Fibroblast of mammary gland (primary cell): ENCODE measurements around the gene SLC25A29.

Experiments
- DNase-seq: peaks from one replicate; pipeline ENCODE4 v3.0.0-alpha.2; 2010; ENCODE audit warnings: low read depth
- H3K4me3 ChIP-seq: 2 replicates; pipeline ENCODE4 v1.5.1; 2011; ENCODE audit warnings: low read depth, mild to moderate bottlenecking, low read length, moderate library complexity; ENCODE audit not compliant: control insufficient read depth
- TF ChIP-seq, protein P1 (sequence below): conservative IDR thresholded peaks from 2 replicates; pipeline ENCODE4 v1.5.1; 2011; ENCODE audit warnings: low read depth, low read length, inconsistent platforms; ENCODE audit not compliant: control insufficient read depth, insufficient read depth

The SLC25A29 gene, protein sequence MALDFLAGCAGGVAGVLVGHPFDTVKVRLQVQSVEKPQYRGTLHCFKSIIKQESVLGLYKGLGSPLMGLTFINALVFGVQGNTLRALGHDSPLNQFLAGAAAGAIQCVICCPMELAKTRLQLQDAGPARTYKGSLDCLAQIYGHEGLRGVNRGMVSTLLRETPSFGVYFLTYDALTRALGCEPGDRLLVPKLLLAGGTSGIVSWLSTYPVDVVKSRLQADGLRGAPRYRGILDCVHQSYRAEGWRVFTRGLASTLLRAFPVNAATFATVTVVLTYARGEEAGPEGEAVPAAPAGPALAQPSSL

DNA sequence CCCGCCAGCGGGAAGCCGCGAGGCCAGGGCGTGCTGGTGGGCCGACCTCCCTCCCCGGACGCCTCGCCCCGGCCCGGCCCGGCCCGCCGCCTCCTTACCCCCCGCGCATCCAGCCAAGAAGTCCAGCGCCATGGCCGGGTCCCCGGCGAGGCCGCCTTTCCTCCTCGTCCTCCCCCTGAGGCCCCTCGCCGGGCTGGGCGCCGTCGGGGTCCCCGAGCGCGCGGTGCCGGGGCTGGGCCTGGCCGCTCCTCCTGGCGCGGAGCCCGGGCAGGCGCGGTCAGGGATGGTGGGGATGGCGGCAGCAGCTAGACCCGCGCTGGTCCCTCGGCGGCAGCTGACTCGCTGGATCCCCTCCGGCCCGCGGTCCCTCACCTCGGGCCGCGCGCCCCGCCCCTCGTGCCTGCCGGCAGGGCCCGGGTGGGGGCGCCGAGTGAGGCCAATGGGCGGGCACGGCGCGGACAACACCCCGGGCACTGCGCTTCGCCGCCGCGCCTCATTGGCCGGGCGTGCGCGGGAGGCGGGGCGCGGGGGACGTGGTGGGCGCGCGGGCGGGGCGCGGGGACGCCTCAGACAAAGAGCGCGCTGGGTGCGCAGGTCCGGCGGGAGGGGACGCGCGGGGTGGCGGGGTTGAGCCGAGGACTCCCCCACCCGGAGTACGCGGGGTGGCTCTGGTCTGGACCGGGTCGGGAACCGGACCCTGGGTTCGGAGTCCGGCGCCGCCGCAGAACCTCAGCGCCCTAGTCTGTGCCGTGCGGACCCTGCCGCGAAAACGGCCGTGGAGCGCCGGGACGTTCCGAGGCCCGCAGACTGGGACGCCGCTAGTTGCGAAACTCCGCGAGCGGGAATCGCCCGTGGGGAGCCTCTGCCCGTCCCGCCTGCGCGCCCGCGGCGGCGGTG lies at the start of gene SLC25A29:
TSS of gene SLC25A29 (minus strand) at position 344 of the 897 bp plus-strand sequence. CDS start at position 132, 212 bp downstream.
- H3K4me3 ChIP-seq: peak within 1 kb of the TSS; percentile 67
- TF ChIP-seq, protein P1, sequence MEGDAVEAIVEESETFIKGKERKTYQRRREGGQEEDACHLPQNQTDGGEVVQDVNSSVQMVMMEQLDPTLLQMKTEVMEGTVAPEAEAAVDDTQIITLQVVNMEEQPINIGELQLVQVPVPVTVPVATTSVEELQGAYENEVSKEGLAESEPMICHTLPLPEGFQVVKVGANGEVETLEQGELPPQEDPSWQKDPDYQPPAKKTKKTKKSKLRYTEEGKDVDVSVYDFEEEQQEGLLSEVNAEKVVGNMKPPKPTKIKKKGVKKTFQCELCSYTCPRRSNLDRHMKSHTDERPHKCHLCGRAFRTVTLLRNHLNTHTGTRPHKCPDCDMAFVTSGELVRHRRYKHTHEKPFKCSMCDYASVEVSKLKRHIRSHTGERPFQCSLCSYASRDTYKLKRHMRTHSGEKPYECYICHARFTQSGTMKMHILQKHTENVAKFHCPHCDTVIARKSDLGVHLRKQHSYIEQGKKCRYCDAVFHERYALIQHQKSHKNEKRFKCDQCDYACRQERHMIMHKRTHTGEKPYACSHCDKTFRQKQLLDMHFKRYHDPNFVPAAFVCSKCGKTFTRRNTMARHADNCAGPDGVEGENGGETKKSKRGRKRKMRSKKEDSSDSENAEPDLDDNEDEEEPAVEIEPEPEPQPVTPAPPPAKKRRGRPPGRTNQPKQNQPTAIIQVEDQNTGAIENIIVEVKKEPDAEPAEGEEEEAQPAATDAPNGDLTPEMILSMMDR: no peak
- DNase-seq: peak; percentile 58

DNA sequence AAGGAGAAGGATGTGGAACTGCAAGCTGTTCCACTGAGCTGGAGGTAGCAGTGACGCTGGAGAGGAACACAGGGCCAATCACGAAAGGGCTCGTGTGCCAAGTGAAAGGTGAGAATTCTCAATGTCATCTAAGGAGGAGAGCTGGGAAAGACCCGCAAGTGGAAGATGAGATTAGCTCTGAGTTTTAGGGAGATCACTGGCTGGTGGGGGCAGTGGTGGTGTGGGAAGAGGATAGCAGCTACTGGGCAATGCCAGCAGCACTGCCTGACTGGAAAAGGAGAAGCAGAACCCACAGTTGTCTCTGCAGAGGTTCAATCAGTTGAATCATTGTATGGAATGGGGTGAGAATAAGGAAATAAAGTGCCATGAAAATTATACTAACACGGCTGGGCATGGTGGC lies 44.7 kb upstream of the SLC25A29 start:
- DNase-seq: no peak
- H3K4me3 ChIP-seq: no peak overlapping the region
- TF ChIP-seq, protein P1: no peak

DNA sequence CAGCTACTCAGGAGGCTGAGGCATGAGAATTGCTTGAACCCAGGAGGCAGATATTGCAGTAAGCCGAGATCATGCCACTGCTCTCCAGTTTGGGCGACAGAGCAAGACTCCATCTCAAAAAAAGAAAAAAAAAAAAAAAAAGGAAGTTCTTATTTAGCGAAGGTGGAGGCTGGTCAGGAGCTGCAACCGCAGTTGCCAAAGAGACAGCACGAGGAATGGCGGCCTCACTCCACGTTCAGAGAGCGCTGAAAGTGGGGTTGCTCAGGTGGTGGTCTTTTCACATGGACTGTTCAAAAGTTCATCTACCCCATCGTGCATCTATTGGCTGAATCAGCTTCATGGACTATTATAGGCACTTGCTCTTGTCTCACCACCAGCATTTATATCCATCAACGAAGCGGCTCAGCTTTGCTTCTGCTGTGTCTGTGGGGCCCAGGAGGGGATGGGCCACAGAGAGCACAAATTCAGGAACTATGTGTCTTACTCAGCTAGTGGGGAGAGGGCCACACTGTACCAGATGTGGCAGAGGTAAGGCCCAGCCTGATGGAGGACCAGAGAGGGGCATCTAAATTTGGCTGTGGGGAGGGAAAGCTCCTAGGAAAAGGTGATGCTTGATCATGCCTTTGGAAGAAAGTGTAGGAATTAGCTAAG lies 44.2 kb upstream of the SLC25A29 start:
- H3K4me3 ChIP-seq: no peak overlapping the region
- no peak for DNase-seq
- TF ChIP-seq, protein P1: no peak

DNA sequence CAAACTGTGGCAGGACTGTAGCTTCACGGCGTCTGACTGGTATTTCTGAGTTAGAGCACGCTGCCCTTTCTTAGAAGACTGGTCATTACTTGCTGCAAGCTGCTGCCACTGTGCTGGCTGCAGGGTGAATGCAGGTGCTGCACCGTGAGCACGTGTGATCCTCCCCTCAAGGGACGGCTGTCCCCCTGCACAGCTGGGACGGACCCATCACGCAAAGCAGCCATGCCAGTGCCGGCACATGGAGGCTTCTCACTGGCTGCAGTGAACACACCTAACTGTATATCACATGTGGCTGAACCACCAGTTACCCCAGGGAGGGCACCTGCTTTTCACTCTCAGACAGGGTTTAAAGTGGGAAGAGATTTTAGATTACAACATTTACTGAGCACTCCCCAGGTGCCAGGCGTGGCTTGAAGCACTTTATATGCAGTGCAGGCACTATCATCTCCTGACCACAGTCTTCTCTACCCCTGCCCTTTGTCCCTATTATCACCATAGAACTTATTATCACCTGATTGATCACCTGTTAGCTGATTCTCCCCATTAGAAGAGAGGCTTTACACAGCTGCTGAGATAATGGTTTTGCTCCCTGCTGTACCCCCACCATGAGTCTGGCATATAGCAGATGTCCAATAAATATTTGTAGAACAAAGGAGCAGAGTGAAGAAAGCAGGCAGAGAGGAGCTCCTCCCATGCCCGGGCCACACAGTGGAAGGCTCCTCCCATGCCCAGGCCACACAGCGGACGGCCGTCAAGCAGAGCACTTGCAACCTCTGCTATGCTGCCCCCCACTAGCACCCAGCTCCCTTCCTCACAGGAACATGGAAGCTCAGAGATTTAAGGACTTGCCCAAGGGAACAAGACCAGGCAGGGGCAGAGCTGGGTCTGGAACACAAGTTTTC lies 42.8 kb upstream of the SLC25A29 start:
- no peak overlapping the region for H3K4me3 ChIP-seq
- DNase-seq: no peak
- TF ChIP-seq, protein P1: no peak

DNA sequence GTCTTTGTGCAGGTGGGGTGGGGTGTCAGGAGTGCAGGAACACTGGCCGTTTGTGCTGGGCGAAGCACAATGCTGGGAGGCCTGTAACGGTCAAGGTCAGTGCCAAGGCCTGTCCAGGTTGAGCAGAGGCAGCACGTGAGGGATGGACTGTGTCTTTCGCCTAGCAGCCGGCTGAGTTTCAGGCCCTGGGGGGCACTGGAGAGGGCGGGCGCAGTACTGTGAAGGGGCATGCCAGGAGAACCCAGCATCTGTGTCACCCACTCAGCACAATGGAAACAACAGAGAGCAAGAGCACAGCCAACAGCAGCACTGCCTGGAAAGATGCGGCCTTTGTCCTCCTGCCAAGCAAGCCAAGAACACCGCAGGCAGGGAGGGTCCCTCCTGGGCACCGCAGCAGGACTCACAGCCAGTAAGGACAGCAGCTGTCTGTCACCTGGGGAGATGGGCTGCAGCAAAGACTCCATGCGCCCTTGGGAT lies 42.0 kb upstream of the SLC25A29 start:
- no peak for DNase-seq
- H3K4me3 ChIP-seq: no peak overlapping the region
- TF ChIP-seq, protein P1: no peak
